Neural crest cell (in vitro differentiated cells): Measurements from ENCODE around the gene TRABD2B. TPM values are rescaled to one million over a fixed set of nuclear protein-coding genes. Genes with fewer than 3 reads are reported as not detected.

ENCODE experiments used
- DNase-seq: peaks from one replicate; pipeline ENCODE4 v3.0.0; 2021; ENCODE audit warnings: low read depth, mixed read lengths, low spot score
- H3K27ac Mint-ChIP-seq: one replicate; pipeline ENCODE4 v1.8.0; 2021; ENCODE audit warnings: mild to moderate bottlenecking, mixed read lengths; ENCODE audit not compliant: unreplicated experiment
- H3K27me3 Mint-ChIP-seq: 2 replicates; pipeline ENCODE4 v1.8.0; 2021; ENCODE audit warnings: low read depth, mild to moderate bottlenecking, mixed read lengths
- H3K36me3 Mint-ChIP-seq: 2 replicates; pipeline ENCODE4 v1.8.0; 2021; ENCODE audit warnings: low read depth, mild to moderate bottlenecking, mixed read lengths
- H3K4me1 Mint-ChIP-seq: 2 replicates; pipeline ENCODE4 v1.8.0; 2021; ENCODE audit warnings: mixed read lengths
- H3K4me3 Mint-ChIP-seq: one replicate; pipeline ENCODE4 v1.8.0; 2021; ENCODE audit warnings: mild to moderate bottlenecking, mixed read lengths
- H3K9me3 Mint-ChIP-seq: 2 replicates; pipeline ENCODE4 v1.8.0; 2021; ENCODE audit warnings: mixed read lengths
- total RNA-seq: library from RNA; stranded (reverse); gene quantifications from 2 replicates; pipeline ENCODE4 v1.2.1, GENCODE V29; 2021
- TF ChIP-seq, protein P1 (sequence below): fragments of 200-600 bp; sonication (generic); conservative IDR thresholded peaks from 2 replicates; pipeline ENCODE4 v1.5.0; 2021; ENCODE audit warnings: antibody characterized with exemption, mild to moderate bottlenecking

The TRABD2B gene
- total RNA-seq, 1 donor from 2014 or later = 0.49 TPM

DNA sequence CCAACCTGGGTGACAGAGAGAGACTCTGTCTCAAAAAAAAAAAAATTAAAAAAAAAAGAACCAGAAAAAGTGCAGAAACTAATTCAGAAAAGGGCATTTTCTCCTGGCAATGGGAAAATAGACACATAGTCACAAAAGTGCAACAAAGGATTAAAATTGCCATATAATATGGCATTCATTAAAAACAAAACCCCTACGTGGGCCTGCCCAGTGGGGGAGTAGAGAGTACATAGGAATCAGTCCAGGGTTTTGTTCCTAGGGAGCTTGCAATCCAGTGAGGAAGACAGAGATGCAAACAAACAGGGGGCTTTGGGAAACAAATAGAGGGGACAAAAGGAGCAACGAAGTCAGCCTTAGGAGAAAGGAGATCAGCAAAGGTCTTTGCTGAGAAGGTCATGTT is 4.5 kb upstream of the TRABD2B start:
- no peak overlapping the region for H3K4me3 Mint-ChIP-seq
- H3K27me3 Mint-ChIP-seq = peaks cover 37% of the 10 kb centered on the region
- TF ChIP-seq, protein P1, sequence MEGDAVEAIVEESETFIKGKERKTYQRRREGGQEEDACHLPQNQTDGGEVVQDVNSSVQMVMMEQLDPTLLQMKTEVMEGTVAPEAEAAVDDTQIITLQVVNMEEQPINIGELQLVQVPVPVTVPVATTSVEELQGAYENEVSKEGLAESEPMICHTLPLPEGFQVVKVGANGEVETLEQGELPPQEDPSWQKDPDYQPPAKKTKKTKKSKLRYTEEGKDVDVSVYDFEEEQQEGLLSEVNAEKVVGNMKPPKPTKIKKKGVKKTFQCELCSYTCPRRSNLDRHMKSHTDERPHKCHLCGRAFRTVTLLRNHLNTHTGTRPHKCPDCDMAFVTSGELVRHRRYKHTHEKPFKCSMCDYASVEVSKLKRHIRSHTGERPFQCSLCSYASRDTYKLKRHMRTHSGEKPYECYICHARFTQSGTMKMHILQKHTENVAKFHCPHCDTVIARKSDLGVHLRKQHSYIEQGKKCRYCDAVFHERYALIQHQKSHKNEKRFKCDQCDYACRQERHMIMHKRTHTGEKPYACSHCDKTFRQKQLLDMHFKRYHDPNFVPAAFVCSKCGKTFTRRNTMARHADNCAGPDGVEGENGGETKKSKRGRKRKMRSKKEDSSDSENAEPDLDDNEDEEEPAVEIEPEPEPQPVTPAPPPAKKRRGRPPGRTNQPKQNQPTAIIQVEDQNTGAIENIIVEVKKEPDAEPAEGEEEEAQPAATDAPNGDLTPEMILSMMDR = no peak
- peaks cover 5% of the 10 kb centered on the region for H3K4me1 Mint-ChIP-seq
- no peak for DNase-seq
- no peaks in the 10 kb centered on the region for H3K36me3 Mint-ChIP-seq
- no peaks in the 10 kb centered on the region for H3K9me3 Mint-ChIP-seq
- H3K27ac Mint-ChIP-seq = no peak overlapping the region

DNA sequence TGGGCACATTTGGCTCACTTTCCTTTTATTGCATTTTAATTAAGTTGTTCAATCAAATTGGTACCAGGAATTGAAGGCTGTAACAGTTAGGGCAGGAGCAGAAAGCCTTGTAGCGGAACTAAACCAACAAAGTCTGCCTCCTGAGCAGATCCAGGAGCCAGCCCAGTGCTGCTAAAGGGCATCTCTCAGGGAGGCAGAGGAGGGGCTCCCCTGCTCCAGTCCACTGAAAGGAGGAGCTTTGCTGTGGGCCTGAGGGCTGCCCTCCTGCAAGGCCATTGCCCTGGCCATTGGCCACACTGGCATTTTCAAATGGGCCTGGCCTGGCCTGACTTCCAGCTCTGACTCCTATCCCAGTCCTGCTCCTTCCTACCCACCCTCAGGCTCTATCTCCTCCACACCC is 3.7 kb upstream of the TRABD2B start:
- Mint-ChIP-seq H3K27me3 (peaks cover 43% of the 10 kb centered on the region), H3K27ac (no peak overlapping the region), H3K9me3 (no peaks in the 10 kb centered on the region), H3K4me1 (peaks cover 10% of the 10 kb centered on the region), H3K36me3 (no peaks in the 10 kb centered on the region), H3K4me3 (no peak overlapping the region)
- no peak for DNase-seq
- TF ChIP-seq, protein P1 = no peak

DNA sequence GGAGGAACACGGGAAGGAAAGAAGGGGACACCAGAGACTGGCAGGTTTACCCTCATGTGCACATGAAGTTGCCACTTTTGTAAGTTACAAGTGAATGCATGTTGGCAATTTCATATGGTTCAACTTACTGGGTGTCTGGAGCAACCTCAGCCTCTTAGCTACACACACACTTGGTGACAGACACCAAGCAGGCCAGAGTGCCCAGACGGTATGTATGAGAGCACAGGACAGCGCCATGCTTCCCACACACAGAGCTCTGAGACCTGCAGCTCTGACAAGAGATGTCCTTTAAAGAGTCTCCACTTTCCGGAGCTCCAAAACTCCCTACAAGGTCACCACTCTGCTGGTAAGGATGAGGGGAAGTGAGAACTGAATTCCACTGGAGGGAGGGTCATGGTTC is 1.9 kb upstream of the TRABD2B start:
- DNase-seq = no peak
- Mint-ChIP-seq H3K4me3 (no peak overlapping the region), H3K27ac (no peak overlapping the region), H3K36me3 (no peaks in the 10 kb centered on the region), H3K9me3 (no peaks in the 10 kb centered on the region), H3K27me3 (peaks cover 61% of the 10 kb centered on the region), H3K4me1 (peaks cover 14% of the 10 kb centered on the region)
- TF ChIP-seq, protein P1 = no peak

DNA sequence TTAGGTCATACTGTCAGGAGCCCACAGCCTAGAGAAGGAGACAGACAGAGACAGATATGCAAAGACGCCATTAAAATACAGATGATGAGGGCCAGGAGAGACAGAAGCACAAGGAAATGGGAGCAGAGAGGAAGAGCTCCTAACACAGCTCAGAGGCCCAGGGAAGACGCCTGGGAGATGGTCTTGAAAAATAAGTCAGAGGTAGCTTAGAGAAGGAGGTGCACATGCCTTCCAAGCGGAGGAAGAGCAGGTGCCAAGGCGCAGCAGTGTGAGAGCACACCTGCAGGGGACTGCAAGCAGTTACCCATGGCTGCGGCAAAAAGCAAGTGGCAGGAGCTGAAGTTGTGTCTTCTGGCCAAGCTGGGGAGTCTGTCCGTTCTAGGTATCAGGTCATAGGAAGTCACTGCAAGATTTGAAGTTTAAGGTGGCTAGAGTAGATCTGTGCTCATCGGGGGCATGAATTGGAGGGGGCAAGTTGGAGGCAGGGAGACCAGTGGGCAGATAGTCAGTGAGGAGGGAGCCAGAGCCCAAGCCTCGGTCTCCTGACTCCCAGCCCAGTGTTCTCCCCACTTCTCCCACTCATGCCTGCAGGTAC is 1.3 kb upstream of the TRABD2B start:
- Mint-ChIP-seq H3K27ac (no peak overlapping the region), H3K4me1 (peaks cover 14% of the 10 kb centered on the region), H3K9me3 (no peaks in the 10 kb centered on the region), H3K36me3 (no peaks in the 10 kb centered on the region), H3K4me3 (peak overlapping the region; percentile 86), H3K27me3 (peaks cover 67% of the 10 kb centered on the region)
- no peak for DNase-seq
- TF ChIP-seq, protein P1 = no peak

DNA sequence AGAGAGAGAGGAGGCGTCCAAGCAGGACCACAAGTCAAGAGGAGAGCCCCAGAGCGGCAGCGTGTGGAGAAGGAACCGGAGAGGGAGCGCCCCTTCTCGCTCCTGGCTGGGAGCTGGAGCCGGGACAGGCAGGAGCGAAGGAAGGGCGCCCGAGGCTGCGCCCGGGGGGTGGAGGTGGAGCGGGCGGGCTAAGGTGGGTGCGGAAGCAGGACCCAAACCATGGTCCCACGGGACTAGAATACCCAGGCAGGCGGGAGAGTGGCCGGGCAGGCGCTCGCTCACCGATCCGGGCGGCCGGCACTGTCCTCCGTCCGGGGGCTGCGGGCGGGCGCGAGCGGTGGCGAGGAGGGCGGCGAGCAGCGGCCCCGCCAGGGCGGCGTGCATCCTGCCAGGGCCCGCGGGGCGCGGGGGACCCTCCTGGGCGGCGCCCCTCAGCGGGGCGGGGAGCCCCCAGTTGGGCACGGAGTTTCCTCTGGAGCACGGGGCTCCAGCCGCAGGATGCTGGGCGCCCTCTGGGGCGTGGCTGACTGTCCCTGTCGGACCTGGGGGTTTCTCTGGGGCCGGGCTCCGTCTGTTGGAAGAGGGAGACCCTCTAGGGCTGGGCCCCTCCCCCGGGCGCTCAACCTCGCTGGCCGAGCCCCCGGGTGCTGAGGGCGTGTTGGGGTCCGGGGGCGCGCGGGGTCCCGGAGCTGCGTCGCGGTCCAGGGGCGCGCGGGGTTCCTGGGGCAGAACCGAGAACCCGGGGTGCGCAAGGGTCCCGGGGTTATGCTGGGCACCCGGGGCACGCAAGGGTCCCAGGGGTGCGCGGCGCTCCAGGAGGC is 569 bp downstream of the TRABD2B start:
- H3K9me3 Mint-ChIP-seq = no peaks in the 10 kb centered on the region
- H3K27me3 Mint-ChIP-seq = peaks cover 81% of the 10 kb centered on the region
- TF ChIP-seq, protein P1 = no peak
- H3K4me1 Mint-ChIP-seq = peaks cover 24% of the 10 kb centered on the region
- no peaks in the 10 kb centered on the region for H3K36me3 Mint-ChIP-seq
- H3K27ac Mint-ChIP-seq = no peak overlapping the region
- H3K4me3 Mint-ChIP-seq = peak overlapping the region; percentile 85
- DNase-seq = no peak
